DND-41 (cell line): ENCODE results near the gene ABLIM2.

ENCODE experiments used
- ATAC-seq: fragments of 200-7000 bp; cut with Tn5 transposase; 3 replicates; pipeline ENCODE4 v1.9.1; 2021; ENCODE audit warnings: low read depth; ENCODE audit not compliant: insufficient read depth
- DNase-seq: peaks from one replicate; pipeline ENCODE4 v3.0.0-alpha.2; 2020
- H2AFZ ChIP-seq: 2 replicates; pipeline ENCODE4 v1.6.0; 2012; ENCODE audit warnings: low read depth, low read length
- H3K27ac ChIP-seq: 2 replicates; pipeline ENCODE4 v1.5.1; 2012; ENCODE audit warnings: low read length, inconsistent platforms
- H3K27me3 ChIP-seq: fragments of 200-600 bp; sonication (generic); 2 replicates; pipeline ENCODE4 v1.6.0; 2012; ENCODE audit warnings: low read length, mild to moderate bottlenecking, inconsistent platforms; ENCODE audit not compliant: insufficient read depth, poor library complexity
- H3K36me3 ChIP-seq: 2 replicates; pipeline ENCODE4 v1.5.1; 2012; ENCODE audit warnings: low read length, inconsistent platforms; ENCODE audit not compliant: insufficient read depth
- H3K4me1 ChIP-seq: 2 replicates; pipeline ENCODE4 v1.5.1; 2012; ENCODE audit warnings: mild to moderate bottlenecking, low read length; ENCODE audit not compliant: insufficient read depth
- H3K4me2 ChIP-seq: 2 replicates; pipeline ENCODE4 v1.6.0; 2012; ENCODE audit warnings: mild to moderate bottlenecking, moderate library complexity, low read length, inconsistent platforms; ENCODE audit not compliant: insufficient read depth
- H3K4me3 ChIP-seq, 2 experiments: fragments of 200-600 bp in 1 of 2; shearing (Covaris generic) in 1 of 2; 2 replicates each; pipeline ENCODE4 v1.5.1; 2012 to 2016; ENCODE audit warnings: inconsistent platforms in 2 of 2, low read length in 2 of 2, mild to moderate bottlenecking in 2 of 2, low read depth in 1 of 2, moderate library complexity in 1 of 2
- H3K79me2 ChIP-seq: 2 replicates; pipeline ENCODE4 v1.6.0; 2012; ENCODE audit warnings: low read length, inconsistent platforms; ENCODE audit not compliant: insufficient read depth
- H3K9ac ChIP-seq: 2 replicates; pipeline ENCODE4 v1.6.0; 2012; ENCODE audit warnings: low read depth, mild to moderate bottlenecking, inconsistent platforms, low read length, moderate library complexity
- H3K9me3 ChIP-seq: 2 replicates; pipeline ENCODE4 v1.5.1; 2012; ENCODE audit warnings: low read length, moderate library complexity, mild to moderate bottlenecking, inconsistent platforms; ENCODE audit not compliant: insufficient read depth, severe bottlenecking
- H4K20me1 ChIP-seq: 2 replicates; pipeline ENCODE4 v1.6.0; 2012; ENCODE audit warnings: low read length; ENCODE audit not compliant: insufficient read depth
- EZH2 ChIP-seq: IDR thresholded peaks from 3 replicates; pipeline ENCODE4 v1.6.1; 2012; ENCODE audit warnings: borderline replicate concordance, low read depth, mild to moderate bottlenecking, moderate library complexity, low read length, inconsistent platforms; ENCODE audit not compliant: severe bottlenecking
- TF ChIP-seq, protein P1 (sequence below): IDR thresholded peaks from 2 replicates; pipeline ENCODE4 v1.5.1; 2012; ENCODE audit warnings: borderline replicate concordance, low read length, moderate library complexity, mild to moderate bottlenecking; ENCODE audit not compliant: poor library complexity, severe bottlenecking; ENCODE audit errors: extremely low read depth

ABLIM2 gene

GRCh38 chr4:8090744-8091301, 67.8 kb downstream of the ABLIM2 start:
- no peaks in the 10 kb centered on the region for H3K4me1 ChIP-seq
- no peaks in the 10 kb centered on the region for H3K27me3 ChIP-seq
- no peak overlapping the region for H2AFZ ChIP-seq
- no peaks in the 10 kb centered on the region for H3K79me2 ChIP-seq
- peaks cover 3% of the 10 kb centered on the region; the same call in 1 of the 2 replicates for H4K20me1 ChIP-seq
- no peak overlapping the region for H3K4me2 ChIP-seq
- ATAC-seq (no peak), DNase-seq (no peak)
- TF ChIP-seq, protein P1, sequence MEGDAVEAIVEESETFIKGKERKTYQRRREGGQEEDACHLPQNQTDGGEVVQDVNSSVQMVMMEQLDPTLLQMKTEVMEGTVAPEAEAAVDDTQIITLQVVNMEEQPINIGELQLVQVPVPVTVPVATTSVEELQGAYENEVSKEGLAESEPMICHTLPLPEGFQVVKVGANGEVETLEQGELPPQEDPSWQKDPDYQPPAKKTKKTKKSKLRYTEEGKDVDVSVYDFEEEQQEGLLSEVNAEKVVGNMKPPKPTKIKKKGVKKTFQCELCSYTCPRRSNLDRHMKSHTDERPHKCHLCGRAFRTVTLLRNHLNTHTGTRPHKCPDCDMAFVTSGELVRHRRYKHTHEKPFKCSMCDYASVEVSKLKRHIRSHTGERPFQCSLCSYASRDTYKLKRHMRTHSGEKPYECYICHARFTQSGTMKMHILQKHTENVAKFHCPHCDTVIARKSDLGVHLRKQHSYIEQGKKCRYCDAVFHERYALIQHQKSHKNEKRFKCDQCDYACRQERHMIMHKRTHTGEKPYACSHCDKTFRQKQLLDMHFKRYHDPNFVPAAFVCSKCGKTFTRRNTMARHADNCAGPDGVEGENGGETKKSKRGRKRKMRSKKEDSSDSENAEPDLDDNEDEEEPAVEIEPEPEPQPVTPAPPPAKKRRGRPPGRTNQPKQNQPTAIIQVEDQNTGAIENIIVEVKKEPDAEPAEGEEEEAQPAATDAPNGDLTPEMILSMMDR, result no peak
- TF ChIP-seq EZH2, result no peak
- no peak overlapping the region for H3K27ac ChIP-seq
- H3K36me3 ChIP-seq, result no peaks in the 10 kb centered on the region
- no peak overlapping the region for H3K9ac ChIP-seq
- H3K4me3 ChIP-seq, result no peak overlapping the region
- H3K9me3 ChIP-seq, result peaks cover 5% of the 10 kb centered on the region

GRCh38 chr4:8090312-8090711, 68.3 kb downstream of the ABLIM2 start:
- no peaks in the 10 kb centered on the region for H3K4me1 ChIP-seq
- no peak overlapping the region for H3K4me2 ChIP-seq
- H3K79me2 ChIP-seq, result no peaks in the 10 kb centered on the region
- no peak for ATAC-seq
- peaks cover 5% of the 10 kb centered on the region for H3K9me3 ChIP-seq
- no peak overlapping the region for H3K27ac ChIP-seq
- no peak overlapping the region for H3K9ac ChIP-seq
- H3K36me3 ChIP-seq, result no peaks in the 10 kb centered on the region
- H2AFZ ChIP-seq, result no peak overlapping the region
- H3K4me3 ChIP-seq, result no peak overlapping the region
- no peaks in the 10 kb centered on the region for H3K27me3 ChIP-seq
- TF ChIP-seq EZH2, result no peak
- TF ChIP-seq, protein P1, result no peak
- DNase-seq, result no peak
- peaks cover 3% of the 10 kb centered on the region; the same call in 1 of the 2 replicates for H4K20me1 ChIP-seq

- Histone ChIP-seq H3K4me2 (no peak overlapping the region), H3K4me1 (no peaks in the 10 kb centered on the region)
- no peak for ATAC-seq
These were observed 68.8 kb downstream of the ABLIM2 start for GRCh38 chr4:8089862-8090261.

More at GRCh38 chr4:8089862-8090261, 68.8 kb downstream of the ABLIM2 start:
- peaks cover 5% of the 10 kb centered on the region for H3K9me3 ChIP-seq
- TF ChIP-seq, protein P1, result no peak
- TF ChIP-seq EZH2, result no peak
- peaks cover 3% of the 10 kb centered on the region; the same call in 1 of the 2 replicates for H4K20me1 ChIP-seq
- H3K4me3 ChIP-seq, result no peak overlapping the region
- DNase-seq, result no peak
- H3K27me3 ChIP-seq, result no peaks in the 10 kb centered on the region
- H3K27ac ChIP-seq, result no peak overlapping the region
- no peaks in the 10 kb centered on the region for H3K79me2 ChIP-seq
- H2AFZ ChIP-seq, result no peak overlapping the region
- H3K9ac ChIP-seq, result no peak overlapping the region
- no peaks in the 10 kb centered on the region for H3K36me3 ChIP-seq
